ENCODE results near the gene TRIM14.

DNA sequence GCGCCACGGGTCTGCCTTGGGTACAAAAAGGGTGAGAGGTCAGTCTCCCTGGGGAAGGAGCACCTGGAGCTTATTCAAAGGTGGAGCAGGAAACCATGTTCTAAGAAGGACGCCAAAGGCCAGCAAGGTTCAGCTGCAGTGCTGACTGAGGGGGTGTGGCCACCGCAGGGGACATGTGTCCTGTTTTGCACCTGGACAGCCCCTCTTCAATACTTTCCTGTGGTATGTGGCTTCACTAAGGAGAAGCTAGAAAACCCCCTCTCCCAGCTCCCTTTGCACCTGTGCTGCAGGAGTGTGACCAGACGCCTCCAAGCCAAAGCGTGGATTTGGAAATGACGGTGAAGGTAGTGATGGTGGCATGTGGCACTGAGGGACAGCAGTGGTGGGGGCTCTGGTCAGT, 23.6 kb downstream of the TRIM14 start:
- TF ChIP-seq, protein P1, sequence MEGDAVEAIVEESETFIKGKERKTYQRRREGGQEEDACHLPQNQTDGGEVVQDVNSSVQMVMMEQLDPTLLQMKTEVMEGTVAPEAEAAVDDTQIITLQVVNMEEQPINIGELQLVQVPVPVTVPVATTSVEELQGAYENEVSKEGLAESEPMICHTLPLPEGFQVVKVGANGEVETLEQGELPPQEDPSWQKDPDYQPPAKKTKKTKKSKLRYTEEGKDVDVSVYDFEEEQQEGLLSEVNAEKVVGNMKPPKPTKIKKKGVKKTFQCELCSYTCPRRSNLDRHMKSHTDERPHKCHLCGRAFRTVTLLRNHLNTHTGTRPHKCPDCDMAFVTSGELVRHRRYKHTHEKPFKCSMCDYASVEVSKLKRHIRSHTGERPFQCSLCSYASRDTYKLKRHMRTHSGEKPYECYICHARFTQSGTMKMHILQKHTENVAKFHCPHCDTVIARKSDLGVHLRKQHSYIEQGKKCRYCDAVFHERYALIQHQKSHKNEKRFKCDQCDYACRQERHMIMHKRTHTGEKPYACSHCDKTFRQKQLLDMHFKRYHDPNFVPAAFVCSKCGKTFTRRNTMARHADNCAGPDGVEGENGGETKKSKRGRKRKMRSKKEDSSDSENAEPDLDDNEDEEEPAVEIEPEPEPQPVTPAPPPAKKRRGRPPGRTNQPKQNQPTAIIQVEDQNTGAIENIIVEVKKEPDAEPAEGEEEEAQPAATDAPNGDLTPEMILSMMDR (IDR thresholded peaks at IDR 0.05): no peak
- TF ChIP-seq POLR2A (IDR thresholded peaks at IDR 0.05; ENCODE audit: low read length): no peak
- TF ChIP-seq, protein P2, sequence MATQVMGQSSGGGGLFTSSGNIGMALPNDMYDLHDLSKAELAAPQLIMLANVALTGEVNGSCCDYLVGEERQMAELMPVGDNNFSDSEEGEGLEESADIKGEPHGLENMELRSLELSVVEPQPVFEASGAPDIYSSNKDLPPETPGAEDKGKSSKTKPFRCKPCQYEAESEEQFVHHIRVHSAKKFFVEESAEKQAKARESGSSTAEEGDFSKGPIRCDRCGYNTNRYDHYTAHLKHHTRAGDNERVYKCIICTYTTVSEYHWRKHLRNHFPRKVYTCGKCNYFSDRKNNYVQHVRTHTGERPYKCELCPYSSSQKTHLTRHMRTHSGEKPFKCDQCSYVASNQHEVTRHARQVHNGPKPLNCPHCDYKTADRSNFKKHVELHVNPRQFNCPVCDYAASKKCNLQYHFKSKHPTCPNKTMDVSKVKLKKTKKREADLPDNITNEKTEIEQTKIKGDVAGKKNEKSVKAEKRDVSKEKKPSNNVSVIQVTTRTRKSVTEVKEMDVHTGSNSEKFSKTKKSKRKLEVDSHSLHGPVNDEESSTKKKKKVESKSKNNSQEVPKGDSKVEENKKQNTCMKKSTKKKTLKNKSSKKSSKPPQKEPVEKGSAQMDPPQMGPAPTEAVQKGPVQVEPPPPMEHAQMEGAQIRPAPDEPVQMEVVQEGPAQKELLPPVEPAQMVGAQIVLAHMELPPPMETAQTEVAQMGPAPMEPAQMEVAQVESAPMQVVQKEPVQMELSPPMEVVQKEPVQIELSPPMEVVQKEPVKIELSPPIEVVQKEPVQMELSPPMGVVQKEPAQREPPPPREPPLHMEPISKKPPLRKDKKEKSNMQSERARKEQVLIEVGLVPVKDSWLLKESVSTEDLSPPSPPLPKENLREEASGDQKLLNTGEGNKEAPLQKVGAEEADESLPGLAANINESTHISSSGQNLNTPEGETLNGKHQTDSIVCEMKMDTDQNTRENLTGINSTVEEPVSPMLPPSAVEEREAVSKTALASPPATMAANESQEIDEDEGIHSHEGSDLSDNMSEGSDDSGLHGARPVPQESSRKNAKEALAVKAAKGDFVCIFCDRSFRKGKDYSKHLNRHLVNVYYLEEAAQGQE (IDR thresholded peaks at IDR 0.05): no peak
- no peak for TF ChIP-seq RFX5 (IDR thresholded peaks at IDR 0.05)
